ENCODE measurements around the gene CEP112.

GRCh38 chr17:66008680-66009079 is 183.3 kb downstream of the CEP112 start:
- TF ChIP-seq POLR2AphosphoS5 (IDR thresholded peaks at IDR 0.05; ENCODE audit: borderline replicate concordance, low read depth, low read length), result no peak
- no peak for TF ChIP-seq EZH2 (IDR thresholded peaks at IDR 0.05)
- TF ChIP-seq FOXP2 (optimal IDR thresholded peaks at IDR 0.05; ENCODE audit: control extremely low read depth, extremely low read length, insufficient read depth), result no peak

All from SK-N-MC (cell line).